CD4-positive, alpha-beta T cell (primary cell): ENCODE results near the gene C17orf75. TPM values are rescaled to one million over a fixed set of nuclear protein-coding genes. Genes with fewer than 3 reads are reported as not detected.

ENCODE experiments used
- ATAC-seq: fragments of 200-7000 bp; cut with Tn5 transposase; one replicate; pipeline ENCODE4 v1.10.0; 2022; ENCODE audit warnings: mild to moderate bottlenecking; ENCODE audit not compliant: poor library complexity
- CTCF ChIA-PET: fragments of 350-600 bp; sonication (Branson Sonifier 250); formaldehyde crosslinking; loops from one replicate; lab custom pipeline; 2021; ENCODE audit warnings: antibody characterized with exemption, inconsistent platforms; lab: Charles Lee
- POLR2A ChIA-PET: fragments of 350-600 bp; sonication (Branson Sonifier 250); formaldehyde crosslinking; loops from one replicate; lab custom pipeline; 2021; ENCODE audit warnings: antibody characterized with exemption, inconsistent platforms; lab: Charles Lee
- DNase-seq, 14 experiments: peaks; one replicate each; pipeline ENCODE4 v3.0.0-alpha.2; 2013 to 2020; ENCODE audit warnings: mixed read lengths in 2 of 14
- H3K27ac ChIP-seq, 2 donors: one replicate each; pipeline versions ENCODE4 v1.5.1 to v1.7.0; 2013; ENCODE audit warnings: low read length in 2 of 2, low read depth in 1 of 2, mild to moderate bottlenecking in 1 of 2
- H3K27me3 ChIP-seq, 2 experiments: 1 replicate in 1 of 2; 2 replicates in 1 of 2; pipeline versions ENCODE4 v1.6.1 to v1.7.0; 2013; ENCODE audit warnings: low read length in 2 of 2, control low read depth in 1 of 2, mild to moderate bottlenecking in 1 of 2, moderate library complexity in 1 of 2; ENCODE audit not compliant: insufficient read depth in 2 of 2, control insufficient read depth in 1 of 2
- H3K36me3 ChIP-seq: one replicate; pipeline ENCODE4 v1.6.1; 2013; ENCODE audit warnings: low read length, control low read depth; ENCODE audit not compliant: insufficient read depth
- H3K4me1 ChIP-seq: one replicate; pipeline ENCODE4 v1.6.1; 2013; ENCODE audit warnings: low read length, control low read depth; ENCODE audit not compliant: insufficient read depth
- H3K4me3 ChIP-seq: one replicate; pipeline ENCODE4 v1.5.1; 2013; ENCODE audit warnings: mild to moderate bottlenecking, low read length, moderate library complexity
- H3K9me3 ChIP-seq, 2 experiments: 1 replicate in 1 of 2; 2 replicates in 1 of 2; pipeline versions ENCODE4 v1.6.1 to v1.7.0; 2013; ENCODE audit warnings: low read length in 2 of 2, mild to moderate bottlenecking in 2 of 2, control low read depth in 1 of 2, moderate library complexity in 1 of 2; ENCODE audit not compliant: control insufficient read depth in 1 of 2, insufficient read depth in 1 of 2
- H3K27ac Mint-ChIP-seq: one replicate; pipeline ENCODE4 v1.8.0; 2020; ENCODE audit warnings: mixed read lengths
- H3K27me3 Mint-ChIP-seq: one replicate; pipeline ENCODE4 v1.8.0; 2021; ENCODE audit warnings: mixed read lengths
- H3K36me3 Mint-ChIP-seq: one replicate; pipeline ENCODE4 v1.8.0; 2021; ENCODE audit warnings: low read depth, mixed read lengths
- H3K4me1 Mint-ChIP-seq: one replicate; pipeline ENCODE4 v1.8.0; 2021; ENCODE audit warnings: low read depth, mixed read lengths
- H3K4me3 Mint-ChIP-seq: one replicate; pipeline ENCODE4 v1.8.0; 2020; ENCODE audit warnings: mild to moderate bottlenecking, mixed read lengths
- H3K9me3 Mint-ChIP-seq: one replicate; pipeline ENCODE4 v1.8.0; 2020; ENCODE audit warnings: mixed read lengths
- intact Hi-C, 2 experiments: fragments of 100-400 bp; cut with DNase I in 1 of 2; cut with micrococcal nuclease in 1 of 2; formaldehyde crosslinking; loops; one replicate each; pipeline versions ENCODE4 v1.15.1 to v1.9.0; 2023 to 2025; cut with DNase I, micrococcal nuclease
- total RNA-seq, 174 experiments: library from RNA in 2 of 174; stranded (reverse) in 2 of 174; gene quantifications; one replicate each; pipeline ENCODE4 v1.2.3 and lab custom pipeline; 2021 to 2026
- TF ChIP-seq, protein P1 (sequence below): fragments of 200-600 bp; IDR thresholded peaks from one replicate; pipeline ENCODE4 v1.8.0; 2022; ENCODE audit warnings: antibody characterized with exemption, mild to moderate bottlenecking

The C17orf75 gene
- total RNA-seq, 2 experiments from 2014 or later, result 12.8 to 15.9 TPM

DNA sequence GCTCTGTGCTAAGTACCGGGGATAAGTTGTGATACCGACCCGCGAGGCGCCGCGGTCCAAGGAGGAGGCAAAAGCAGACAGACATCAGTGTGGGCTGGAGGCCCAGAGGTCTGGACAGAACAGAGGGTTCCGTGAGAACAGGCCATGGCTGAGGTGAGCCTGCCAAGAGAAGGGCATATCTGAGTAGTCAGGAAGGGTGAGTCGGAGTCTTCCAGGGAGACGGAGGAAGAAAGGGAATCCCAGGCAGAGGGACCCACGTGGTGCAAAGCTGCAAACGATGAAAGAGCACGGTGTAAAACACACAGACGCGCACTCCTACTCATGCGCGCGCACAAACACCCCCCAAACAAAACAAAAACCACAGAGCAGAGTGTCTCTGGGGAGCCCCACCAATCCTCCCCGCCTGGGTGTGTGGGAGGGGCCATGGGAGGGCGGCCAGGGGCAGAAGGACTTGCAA lies 58.2 kb downstream of the C17orf75 start:
- Mint-ChIP-seq H3K4me3 (no peak overlapping the region), H3K4me1 (no peaks in the 10 kb centered on the region), H3K9me3 (no peaks in the 10 kb centered on the region), H3K36me3 (no peaks in the 10 kb centered on the region), H3K27ac (no peak overlapping the region), H3K27me3 (peaks cover 11% of the 10 kb centered on the region)
- ChIA-PET CTCF (no interaction called here), POLR2A (no interaction called here)
- no peak for DNase-seq
- Histone ChIP-seq H3K4me1 (no peaks in the 10 kb centered on the region), H3K27me3 (no peaks in the 10 kb centered on the region), H3K9me3 (no peaks in the 10 kb centered on the region), H3K36me3 (no peaks in the 10 kb centered on the region), H3K27ac (no peak overlapping the region), H3K4me3 (no peak overlapping the region)
- ATAC-seq, result no peak
- intact Hi-C loops, result no loop called here
- TF ChIP-seq, protein P1, sequence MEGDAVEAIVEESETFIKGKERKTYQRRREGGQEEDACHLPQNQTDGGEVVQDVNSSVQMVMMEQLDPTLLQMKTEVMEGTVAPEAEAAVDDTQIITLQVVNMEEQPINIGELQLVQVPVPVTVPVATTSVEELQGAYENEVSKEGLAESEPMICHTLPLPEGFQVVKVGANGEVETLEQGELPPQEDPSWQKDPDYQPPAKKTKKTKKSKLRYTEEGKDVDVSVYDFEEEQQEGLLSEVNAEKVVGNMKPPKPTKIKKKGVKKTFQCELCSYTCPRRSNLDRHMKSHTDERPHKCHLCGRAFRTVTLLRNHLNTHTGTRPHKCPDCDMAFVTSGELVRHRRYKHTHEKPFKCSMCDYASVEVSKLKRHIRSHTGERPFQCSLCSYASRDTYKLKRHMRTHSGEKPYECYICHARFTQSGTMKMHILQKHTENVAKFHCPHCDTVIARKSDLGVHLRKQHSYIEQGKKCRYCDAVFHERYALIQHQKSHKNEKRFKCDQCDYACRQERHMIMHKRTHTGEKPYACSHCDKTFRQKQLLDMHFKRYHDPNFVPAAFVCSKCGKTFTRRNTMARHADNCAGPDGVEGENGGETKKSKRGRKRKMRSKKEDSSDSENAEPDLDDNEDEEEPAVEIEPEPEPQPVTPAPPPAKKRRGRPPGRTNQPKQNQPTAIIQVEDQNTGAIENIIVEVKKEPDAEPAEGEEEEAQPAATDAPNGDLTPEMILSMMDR, result no peak

DNA sequence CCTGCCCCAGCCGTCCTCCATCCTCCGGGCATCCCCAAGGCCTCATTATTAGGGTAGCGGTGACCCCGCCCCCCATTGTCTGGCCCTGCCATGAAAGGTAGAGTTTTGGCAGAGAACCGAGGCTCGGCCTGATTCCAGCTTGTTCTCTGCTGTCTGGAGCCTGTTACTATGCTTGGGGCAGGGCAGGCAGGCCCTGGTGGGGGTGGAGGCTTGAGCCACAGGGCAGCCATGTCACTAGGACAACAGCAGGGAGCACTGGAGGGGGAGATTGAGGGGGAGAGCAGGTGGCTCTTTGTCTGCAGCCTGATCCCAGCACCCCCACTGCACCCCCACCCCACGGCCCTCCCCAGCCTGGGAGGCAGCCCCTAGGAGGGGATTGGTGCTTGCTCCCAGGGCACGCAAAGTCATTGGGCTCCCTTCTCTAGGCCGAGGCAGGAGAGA lies 60.9 kb downstream of the C17orf75 start:
- Histone ChIP-seq H3K36me3 (no peaks in the 10 kb centered on the region), H3K4me3 (no peak overlapping the region), H3K9me3 (no peaks in the 10 kb centered on the region), H3K27me3 (no peaks in the 10 kb centered on the region), H3K4me1 (no peaks in the 10 kb centered on the region), H3K27ac (no peak overlapping the region)
- Mint-ChIP-seq H3K4me3 (no peak overlapping the region), H3K27ac (no peak overlapping the region), H3K36me3 (no peaks in the 10 kb centered on the region), H3K27me3 (peaks cover 7% of the 10 kb centered on the region), H3K9me3 (no peaks in the 10 kb centered on the region), H3K4me1 (no peaks in the 10 kb centered on the region)
- no peak for DNase-seq
- intact Hi-C loops, result no loop called here
- TF ChIP-seq, protein P1, result no peak
- POLR2A ChIA-PET, result no interaction called here
- ATAC-seq, result no peak
- CTCF ChIA-PET, result no interaction called here

DNA sequence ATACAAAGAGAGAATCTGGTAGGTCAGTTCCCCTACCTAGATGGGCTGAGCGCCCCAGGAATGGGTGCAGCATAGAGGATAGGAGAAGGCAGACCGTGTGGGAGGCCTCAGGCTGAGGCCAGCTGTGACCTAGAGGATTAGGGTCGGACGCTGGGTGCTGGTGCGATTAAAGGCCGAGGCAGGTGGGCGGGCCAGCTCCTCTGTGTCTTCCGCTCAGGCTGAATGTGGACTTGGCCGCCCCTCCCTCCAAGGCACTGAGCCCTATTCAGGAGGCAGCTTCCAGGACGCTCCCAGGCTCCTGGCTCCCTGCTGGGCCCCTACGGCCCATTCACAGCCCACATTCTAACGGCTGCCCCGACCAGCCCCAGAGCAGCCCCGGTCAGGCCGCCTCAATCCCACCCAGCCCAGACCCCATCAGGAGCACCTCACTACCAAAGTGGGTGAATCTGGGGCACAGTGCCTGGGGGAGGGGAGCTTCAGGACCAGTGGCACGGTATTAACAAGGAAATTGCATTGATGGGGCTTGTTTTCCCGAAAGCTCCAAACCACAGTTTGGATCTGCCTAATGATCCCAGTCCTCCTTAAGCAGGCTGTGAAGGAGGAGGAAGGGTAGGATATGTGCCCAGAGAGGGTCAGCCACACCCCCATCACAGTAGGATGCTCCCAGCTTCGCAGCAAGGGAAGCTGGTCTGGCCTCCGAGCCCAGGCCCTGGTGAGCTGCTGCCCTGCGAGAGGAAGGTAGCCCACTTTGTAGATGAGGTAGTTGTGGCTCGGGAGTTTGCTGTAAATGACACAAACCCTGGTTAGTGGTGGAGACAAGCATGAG lies 61.9 kb downstream of the C17orf75 start:
- Mint-ChIP-seq H3K4me3 (no peak overlapping the region), H3K9me3 (no peaks in the 10 kb centered on the region), H3K4me1 (no peaks in the 10 kb centered on the region), H3K27me3 (peaks cover 9% of the 10 kb centered on the region), H3K27ac (no peak overlapping the region), H3K36me3 (no peaks in the 10 kb centered on the region)
- CTCF ChIA-PET, result no interaction called here
- Histone ChIP-seq H3K4me3 (no peak overlapping the region), H3K27me3 (peaks cover 0 to 3% of the 10 kb centered on the region in 2 experiments), H3K9me3 (no peaks in the 10 kb centered on the region), H3K27ac (no peak overlapping the region), H3K4me1 (peaks cover 3% of the 10 kb centered on the region), H3K36me3 (no peaks in the 10 kb centered on the region)
- DNase-seq, result no peak
- ATAC-seq, result no peak
- TF ChIP-seq, protein P1, result no peak
- POLR2A ChIA-PET, result no interaction called here
- intact Hi-C loops, result no loop called here
